K562 treated with DMSO at 1 percent for 4 hours (cell line): ENCODE measurements around the gene OR8G5. TPM values are rescaled to one million over a fixed set of nuclear protein-coding genes. Genes with fewer than 3 reads are reported as not detected.

Experiments
- total RNA-seq: library from RNA; unstranded; fragments of 300-600 nt; gene quantifications from 2 replicates; pipeline ENCODE4 v1.2.3, GENCODE V29; 2022; ENCODE audit not compliant: insufficient read depth

The OR8G5 gene, protein sequence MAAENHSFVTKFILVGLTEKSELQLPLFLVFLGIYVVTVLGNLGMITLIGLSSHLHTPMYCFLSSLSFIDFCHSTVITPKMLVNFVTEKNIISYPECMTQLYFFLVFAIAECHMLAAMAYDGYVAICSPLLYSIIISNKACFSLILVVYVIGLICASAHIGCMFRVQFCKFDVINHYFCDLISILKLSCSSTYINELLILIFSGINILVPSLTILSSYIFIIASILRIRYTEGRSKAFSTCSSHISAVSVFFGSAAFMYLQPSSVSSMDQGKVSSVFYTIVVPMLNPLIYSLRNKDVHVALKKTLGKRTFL
- 3.7 and 4.1 TPM in 2 replicates for total RNA-seq

DNA sequence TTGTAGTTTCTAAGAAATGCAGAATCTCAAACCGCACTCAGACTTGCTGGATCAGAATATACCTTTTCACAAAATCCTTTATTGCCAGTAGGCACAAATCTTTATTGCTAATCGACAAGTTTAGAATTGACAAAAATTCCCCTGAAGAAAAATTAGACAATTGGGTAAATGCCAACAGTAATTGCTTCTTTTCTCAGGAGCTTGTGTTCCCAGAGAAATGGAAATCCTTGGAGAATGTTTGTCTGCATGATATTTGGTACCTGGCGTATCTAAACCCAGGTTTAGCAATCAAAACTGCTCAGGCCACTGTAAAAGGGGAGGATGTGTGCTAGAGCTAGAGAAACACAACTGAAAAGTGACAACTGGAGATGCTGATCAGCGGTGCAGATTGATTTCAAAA is at the start of gene OR8G5:
TSS of gene OR8G5 (plus strand) at position 301 of the 400 bp plus-strand sequence. CDS start 8,556 bp downstream, outside the sequence.

DNA sequence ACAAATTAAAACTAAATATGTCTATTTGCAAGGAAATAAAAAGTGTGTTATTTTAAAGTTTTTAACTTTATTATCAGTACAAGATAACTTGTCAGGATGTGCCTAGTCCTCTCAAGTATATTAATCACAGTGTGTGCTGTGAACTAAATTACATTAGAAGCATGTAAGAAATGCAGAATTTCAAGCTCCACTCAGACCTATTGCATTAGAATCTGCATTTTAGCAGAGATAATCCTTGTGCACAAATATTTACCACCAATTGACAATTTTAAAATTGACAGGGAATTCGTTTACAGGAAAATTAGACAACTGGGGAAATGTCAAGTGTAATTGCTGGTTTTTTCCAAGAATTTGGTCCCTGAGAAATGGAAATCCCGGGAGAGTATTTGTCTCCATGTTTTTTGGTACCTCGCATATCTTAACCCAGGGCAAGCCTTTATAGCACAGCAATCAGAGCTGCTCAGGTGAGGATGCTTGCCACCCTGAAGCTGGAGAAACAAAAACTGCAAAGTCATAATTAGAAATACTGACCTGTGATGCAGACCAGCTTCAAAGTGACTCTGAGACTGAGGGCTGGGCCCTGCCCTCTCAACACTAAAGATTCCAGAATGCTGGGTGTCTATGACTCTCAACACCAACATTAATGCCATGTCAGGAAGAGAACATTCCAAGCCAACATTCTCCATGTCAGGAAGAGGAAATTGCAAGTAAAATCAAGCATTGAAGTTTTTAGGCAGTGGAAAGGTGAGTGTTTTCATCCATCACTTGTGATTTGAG is 15.4 kb upstream of the OR8G5 start, which contains the start of gene OR8G1:
TSS of gene OR8G1 (plus strand) at position 475 of the 777 bp plus-strand sequence. CDS start 8,581 bp downstream, outside the sequence.

DNA sequence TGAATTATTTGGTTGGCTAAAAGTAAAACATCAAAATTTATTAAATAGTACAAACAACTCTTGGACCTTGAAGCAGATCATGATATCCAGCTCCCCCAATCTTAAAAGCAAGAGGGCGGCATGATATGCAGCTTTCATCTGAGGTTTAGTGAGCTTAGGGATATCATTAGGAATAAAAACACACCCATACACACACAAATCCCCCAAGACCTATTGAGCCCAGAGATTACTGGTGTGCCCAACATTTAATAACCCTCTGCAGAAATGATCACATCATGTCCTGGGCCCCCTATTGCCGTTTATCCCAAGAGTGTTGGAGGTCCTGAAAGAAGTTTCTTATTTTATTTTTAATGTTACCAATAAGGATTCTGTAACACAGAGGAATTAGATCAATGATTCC is 57.7 kb downstream of the OR8G5 start, which contains the start of gene OR8D1:
TSS of gene OR8D1 (minus strand) at position 101 of the 400 bp plus-strand sequence. CDS start 3,183 bp downstream, outside the sequence.

Other genes with a start within 250 kb of the OR8G5 start
- not detected in 2 replicates for gene OR10G4, start 243.4 kb upstream of the OR8G5 start, total RNA-seq
- not detected in 2 replicates for gene OR10G9, start 233.4 kb upstream of the OR8G5 start, total RNA-seq
- gene OR10G8, start 229.6 kb upstream of the OR8G5 start, total RNA-seq: not detected in 2 replicates
- not detected in 2 replicates for gene OR10G7, start 215.1 kb upstream of the OR8G5 start, total RNA-seq
- gene VWA5A, start 140.9 kb upstream of the OR8G5 start, total RNA-seq: 11.6 and 13.9 TPM in 2 replicates
- not detected in 2 replicates for gene OR10D3, start 73.0 kb upstream of the OR8G5 start, total RNA-seq
- gene OR8G1, start 15.3 kb upstream of the OR8G5 start, total RNA-seq: not detected in 2 replicates
- 0.06 TPM in 1 of 2 replicates, not detected in the other for gene OR8D1, start 57.6 kb downstream of the OR8G5 start, total RNA-seq
- gene OR8D2, start 63.8 kb downstream of the OR8G5 start, total RNA-seq: not detected in 2 replicates
- not detected in 2 replicates for gene OR8B2, start 128.1 kb downstream of the OR8G5 start, total RNA-seq
- not detected in 2 replicates for gene OR8B3, start 142.6 kb downstream of the OR8G5 start, total RNA-seq
- not detected in 2 replicates for gene OR8B4, start 168.5 kb downstream of the OR8G5 start, total RNA-seq
- not detected in 2 replicates for gene OR8B8, start 189.3 kb downstream of the OR8G5 start, total RNA-seq